GM03348 (cell line): Measurements from ENCODE around the gene RELL1.

Experiments used
- DNase-seq: peaks from one replicate; pipeline ENCODE4 v3.0.0; 2012; ENCODE audit warnings: low spot score

The RELL1 gene

GRCh38 chr4:37665333-37666320 lies 20.5 kb downstream of the RELL1 start:
- DNase-seq, result no peak

GRCh38 chr4:37664696-37665095 lies 21.5 kb downstream of the RELL1 start:
- DNase-seq, result no peak

GRCh38 chr4:37663552-37663951 lies 22.6 kb downstream of the RELL1 start:
- no peak for DNase-seq

GRCh38 chr4:37662861-37663390 lies 23.2 kb downstream of the RELL1 start:
- no peak for DNase-seq

GRCh38 chr4:37662251-37662650 lies 23.9 kb downstream of the RELL1 start:
- DNase-seq, result no peak

GRCh38 chr4:37661772-37662171 lies 24.4 kb downstream of the RELL1 start:
- peak; percentile 54 for DNase-seq

- DNase-seq, result no peak
Measured at GRCh38 chr4:37659696-37660095, 26.5 kb downstream of the RELL1 start.

- no peak for DNase-seq
Measured at GRCh38 chr4:37656649-37657048, 29.5 kb downstream of the RELL1 start.

- DNase-seq, result no peak
Measured at GRCh38 chr4:37653601-37654000, 32.6 kb downstream of the RELL1 start.

GRCh38 chr4:37652747-37653527 lies 33.2 kb downstream of the RELL1 start:
- DNase-seq, result no peak

GRCh38 chr4:37651781-37652377 lies 34.3 kb downstream of the RELL1 start:
- DNase-seq, result no peak

GRCh38 chr4:37650481-37650880 lies 35.7 kb downstream of the RELL1 start:
- no peak for DNase-seq

- no peak for DNase-seq
Measured at GRCh38 chr4:37649268-37649667, 36.9 kb downstream of the RELL1 start.

GRCh38 chr4:37648084-37648817 lies 37.9 kb downstream of the RELL1 start:
- DNase-seq, result peak; percentile 89

- no peak for DNase-seq
Measured at GRCh38 chr4:37646247-37646646, 39.9 kb downstream of the RELL1 start.

- no peak for DNase-seq
Measured at GRCh38 chr4:37645736-37646135, 40.4 kb downstream of the RELL1 start.

GRCh38 chr4:37644962-37645361 lies 41.2 kb downstream of the RELL1 start:
- no peak for DNase-seq

- DNase-seq, result no peak
Measured at GRCh38 chr4:37641886-37642849, 44.0 kb downstream of the RELL1 start.

GRCh38 chr4:37641352-37641751 lies 44.8 kb downstream of the RELL1 start:
- DNase-seq, result no peak

- no peak for DNase-seq
Measured at GRCh38 chr4:37639551-37640285, 46.5 kb downstream of the RELL1 start.
